GM11168 (cell line): Measurements from ENCODE around the gene PWWP2A.
"Not testable (repeated sequence)": the region's sequence is repeated elsewhere in the genome, so short reads cannot be mapped to it uniquely, and the experiment has no call there.

ENCODE experiments used
- in situ Hi-C: fragments of 300-500 bp; cut with MboI; formaldehyde crosslinking; loops from one replicate; pipeline ENCODE4 v1.12.0; 2022; ENCODE audit warnings: low sequenced_read_pairs; ENCODE audit not compliant: unreplicated experiment

Gene PWWP2A

GRCh38 chr5:160082614-160083500 lies 36.4 kb downstream of the PWWP2A start:
- in situ Hi-C loops, result no loop called here

- in situ Hi-C loops, result no loop called here
These were observed 37.8 kb downstream of the PWWP2A start for GRCh38 chr5:160081495-160081894.

- in situ Hi-C loops, result no loop called here
These were observed 39.5 kb downstream of the PWWP2A start for GRCh38 chr5:160079753-160080152.

GRCh38 chr5:160076997-160077396 lies 42.3 kb downstream of the PWWP2A start:
- in situ Hi-C loops, result no loop called here

GRCh38 chr5:160075073-160075472 lies 44.2 kb downstream of the PWWP2A start:
- in situ Hi-C loops, result no loop called here

GRCh38 chr5:160071916-160072315 lies 47.3 kb downstream of the PWWP2A start:
- in situ Hi-C loops, result no loop called here

GRCh38 chr5:160071516-160071915 lies 47.7 kb downstream of the PWWP2A start:
- in situ Hi-C loops, result no loop called here

- in situ Hi-C loops, result not testable (repeated sequence)
These were observed 50.1 kb downstream of the PWWP2A start for GRCh38 chr5:160069120-160069519.

GRCh38 chr5:160064995-160065614 lies 54.1 kb downstream of the PWWP2A start:
- in situ Hi-C loops, result no loop called here

- in situ Hi-C loops, result no loop called here
These were observed 54.8 kb downstream of the PWWP2A start for GRCh38 chr5:160064417-160064810.

GRCh38 chr5:160061770-160062169 lies 57.5 kb downstream of the PWWP2A start:
- in situ Hi-C loops, result no loop called here

- in situ Hi-C loops, result no loop called here
These were observed 59.2 kb downstream of the PWWP2A start for GRCh38 chr5:160060001-160060400.

- in situ Hi-C loops, result no loop called here
These were observed 62.0 kb downstream of the PWWP2A start for GRCh38 chr5:160057256-160057655.

GRCh38 chr5:160054831-160055230 lies 64.4 kb downstream of the PWWP2A start:
- in situ Hi-C loops, result no loop called here

- in situ Hi-C loops, result no loop called here
These were observed 65.2 kb downstream of the PWWP2A start for GRCh38 chr5:160054047-160054446.

- in situ Hi-C loops, result no loop called here
These were observed 70.2 kb downstream of the PWWP2A start for GRCh38 chr5:160049099-160049498.

- in situ Hi-C loops, result no loop called here
These were observed 71.1 kb downstream of the PWWP2A start for GRCh38 chr5:160048131-160048530.

- in situ Hi-C loops, result no loop called here
These were observed 71.8 kb downstream of the PWWP2A start for GRCh38 chr5:160047423-160047822.

GRCh38 chr5:160044967-160045366 lies 74.3 kb downstream of the PWWP2A start:
- in situ Hi-C loops, result no loop called here

GRCh38 chr5:160044391-160044804 lies 74.9 kb downstream of the PWWP2A start:
- in situ Hi-C loops, result no loop called here

GRCh38 chr5:160042671-160043070 lies 76.6 kb downstream of the PWWP2A start:
- in situ Hi-C loops, result no loop called here
